A549 (cell line): ENCODE results near the gene CDS1.

Experiments used
- JUN ChIP-seq, 2 experiments: fragments of >200 bp; sonication (Bioruptor Twin); formaldehyde crosslinking; IDR thresholded peaks; 2 replicates in 1 of 2; 3 replicates in 1 of 2; pipeline ENCODE4 v1.6.1; 2016 to 2017
- KDM5A ChIP-seq: fragments of 200-600 bp; sonication (generic); IDR thresholded peaks from 2 replicates; pipeline ENCODE4 v1.6.1; 2016; ENCODE audit warnings: antibody characterized with exemption, mild to moderate bottlenecking
- MAFK ChIP-seq: fragments of 450-650 bp; IDR thresholded peaks from 2 replicates; pipeline ENCODE4 v1.6.1; 2014; ENCODE audit not compliant: partially characterized antibody
- NPAS2 ChIP-seq: fragments of 250-450 bp; sonication (Bioruptor Pico); IDR thresholded peaks from 2 replicates; pipeline ENCODE4 v1.8.0; 2022; ENCODE audit warnings: mild to moderate bottlenecking, moderate library complexity, borderline replicate concordance
- NR3C1 ChIP-seq: fragments of >200 bp; sonication (Bioruptor Twin); formaldehyde crosslinking; IDR thresholded peaks from 3 replicates; pipeline ENCODE4 v1.6.1; 2017
- POLR2A ChIP-seq: IDR thresholded peaks from 2 replicates; pipeline ENCODE4 v1.6.1; 2012; ENCODE audit warnings: mild to moderate bottlenecking, low read length
- RARB ChIP-seq: fragments of 250-450 bp; sonication (Bioruptor Pico); IDR thresholded peaks from 2 replicates; pipeline ENCODE4 v1.8.0; 2021; ENCODE audit warnings: mild to moderate bottlenecking, moderate library complexity
- RNF2 ChIP-seq: fragments of 200-600 bp; sonication (generic); IDR thresholded peaks from 2 replicates; pipeline ENCODE4 v1.6.1; 2016; ENCODE audit warnings: low read depth, mild to moderate bottlenecking, antibody characterized with exemption, moderate library complexity, borderline replicate concordance
- TF ChIP-seq, protein P1 (sequence below): fragments of >200 bp; sonication (Bioruptor Twin); formaldehyde crosslinking; IDR thresholded peaks from 3 replicates; pipeline ENCODE4 v1.5.1; 2016
- TF ChIP-seq, protein P2 (sequence below): fragments of 200-600 bp; sonication (generic); IDR thresholded peaks from 2 replicates; pipeline ENCODE4 v1.6.1; 2016; ENCODE audit warnings: antibody characterized with exemption, mild to moderate bottlenecking, moderate library complexity
- TF ChIP-seq, protein P3 (sequence below): fragments of >200 bp; sonication (Bioruptor Twin); formaldehyde crosslinking; IDR thresholded peaks from 3 replicates; pipeline ENCODE4 v1.6.1; 2016
- TF ChIP-seq, protein P4 (sequence below): IDR thresholded peaks from 2 replicates; pipeline ENCODE4 v1.6.1; 2012
- TF ChIP-seq, protein P5 (sequence below): IDR thresholded peaks from 2 replicates; pipeline ENCODE4 v1.6.1; 2012

GRCh38 chr4:84678976-84679744 lies 96.2 kb downstream of the CDS1 start:
- TF ChIP-seq, protein P1, sequence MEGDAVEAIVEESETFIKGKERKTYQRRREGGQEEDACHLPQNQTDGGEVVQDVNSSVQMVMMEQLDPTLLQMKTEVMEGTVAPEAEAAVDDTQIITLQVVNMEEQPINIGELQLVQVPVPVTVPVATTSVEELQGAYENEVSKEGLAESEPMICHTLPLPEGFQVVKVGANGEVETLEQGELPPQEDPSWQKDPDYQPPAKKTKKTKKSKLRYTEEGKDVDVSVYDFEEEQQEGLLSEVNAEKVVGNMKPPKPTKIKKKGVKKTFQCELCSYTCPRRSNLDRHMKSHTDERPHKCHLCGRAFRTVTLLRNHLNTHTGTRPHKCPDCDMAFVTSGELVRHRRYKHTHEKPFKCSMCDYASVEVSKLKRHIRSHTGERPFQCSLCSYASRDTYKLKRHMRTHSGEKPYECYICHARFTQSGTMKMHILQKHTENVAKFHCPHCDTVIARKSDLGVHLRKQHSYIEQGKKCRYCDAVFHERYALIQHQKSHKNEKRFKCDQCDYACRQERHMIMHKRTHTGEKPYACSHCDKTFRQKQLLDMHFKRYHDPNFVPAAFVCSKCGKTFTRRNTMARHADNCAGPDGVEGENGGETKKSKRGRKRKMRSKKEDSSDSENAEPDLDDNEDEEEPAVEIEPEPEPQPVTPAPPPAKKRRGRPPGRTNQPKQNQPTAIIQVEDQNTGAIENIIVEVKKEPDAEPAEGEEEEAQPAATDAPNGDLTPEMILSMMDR, result no peak
- TF ChIP-seq POLR2A, result no peak
- TF ChIP-seq NR3C1, result no peak
- no peak for TF ChIP-seq RNF2
- no peak for TF ChIP-seq KDM5A
- TF ChIP-seq JUN (IDR thresholded peaks at IDR 0.05), result no peak
- TF ChIP-seq, protein P2, sequence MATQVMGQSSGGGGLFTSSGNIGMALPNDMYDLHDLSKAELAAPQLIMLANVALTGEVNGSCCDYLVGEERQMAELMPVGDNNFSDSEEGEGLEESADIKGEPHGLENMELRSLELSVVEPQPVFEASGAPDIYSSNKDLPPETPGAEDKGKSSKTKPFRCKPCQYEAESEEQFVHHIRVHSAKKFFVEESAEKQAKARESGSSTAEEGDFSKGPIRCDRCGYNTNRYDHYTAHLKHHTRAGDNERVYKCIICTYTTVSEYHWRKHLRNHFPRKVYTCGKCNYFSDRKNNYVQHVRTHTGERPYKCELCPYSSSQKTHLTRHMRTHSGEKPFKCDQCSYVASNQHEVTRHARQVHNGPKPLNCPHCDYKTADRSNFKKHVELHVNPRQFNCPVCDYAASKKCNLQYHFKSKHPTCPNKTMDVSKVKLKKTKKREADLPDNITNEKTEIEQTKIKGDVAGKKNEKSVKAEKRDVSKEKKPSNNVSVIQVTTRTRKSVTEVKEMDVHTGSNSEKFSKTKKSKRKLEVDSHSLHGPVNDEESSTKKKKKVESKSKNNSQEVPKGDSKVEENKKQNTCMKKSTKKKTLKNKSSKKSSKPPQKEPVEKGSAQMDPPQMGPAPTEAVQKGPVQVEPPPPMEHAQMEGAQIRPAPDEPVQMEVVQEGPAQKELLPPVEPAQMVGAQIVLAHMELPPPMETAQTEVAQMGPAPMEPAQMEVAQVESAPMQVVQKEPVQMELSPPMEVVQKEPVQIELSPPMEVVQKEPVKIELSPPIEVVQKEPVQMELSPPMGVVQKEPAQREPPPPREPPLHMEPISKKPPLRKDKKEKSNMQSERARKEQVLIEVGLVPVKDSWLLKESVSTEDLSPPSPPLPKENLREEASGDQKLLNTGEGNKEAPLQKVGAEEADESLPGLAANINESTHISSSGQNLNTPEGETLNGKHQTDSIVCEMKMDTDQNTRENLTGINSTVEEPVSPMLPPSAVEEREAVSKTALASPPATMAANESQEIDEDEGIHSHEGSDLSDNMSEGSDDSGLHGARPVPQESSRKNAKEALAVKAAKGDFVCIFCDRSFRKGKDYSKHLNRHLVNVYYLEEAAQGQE, result no peak
- TF ChIP-seq, protein P3, sequence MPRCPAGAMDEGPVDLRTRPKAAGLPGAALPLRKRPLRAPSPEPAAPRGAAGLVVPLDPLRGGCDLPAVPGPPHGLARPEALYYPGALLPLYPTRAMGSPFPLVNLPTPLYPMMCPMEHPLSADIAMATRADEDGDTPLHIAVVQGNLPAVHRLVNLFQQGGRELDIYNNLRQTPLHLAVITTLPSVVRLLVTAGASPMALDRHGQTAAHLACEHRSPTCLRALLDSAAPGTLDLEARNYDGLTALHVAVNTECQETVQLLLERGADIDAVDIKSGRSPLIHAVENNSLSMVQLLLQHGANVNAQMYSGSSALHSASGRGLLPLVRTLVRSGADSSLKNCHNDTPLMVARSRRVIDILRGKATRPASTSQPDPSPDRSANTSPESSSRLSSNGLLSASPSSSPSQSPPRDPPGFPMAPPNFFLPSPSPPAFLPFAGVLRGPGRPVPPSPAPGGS, result no peak
- no peak for TF ChIP-seq RARB
- no peak for TF ChIP-seq MAFK
- TF ChIP-seq, protein P4, sequence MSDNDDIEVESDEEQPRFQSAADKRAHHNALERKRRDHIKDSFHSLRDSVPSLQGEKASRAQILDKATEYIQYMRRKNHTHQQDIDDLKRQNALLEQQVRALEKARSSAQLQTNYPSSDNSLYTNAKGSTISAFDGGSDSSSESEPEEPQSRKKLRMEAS, result no peak
- no peak for TF ChIP-seq NPAS2 (CRISPR knock-in tag)
- TF ChIP-seq, protein P5, sequence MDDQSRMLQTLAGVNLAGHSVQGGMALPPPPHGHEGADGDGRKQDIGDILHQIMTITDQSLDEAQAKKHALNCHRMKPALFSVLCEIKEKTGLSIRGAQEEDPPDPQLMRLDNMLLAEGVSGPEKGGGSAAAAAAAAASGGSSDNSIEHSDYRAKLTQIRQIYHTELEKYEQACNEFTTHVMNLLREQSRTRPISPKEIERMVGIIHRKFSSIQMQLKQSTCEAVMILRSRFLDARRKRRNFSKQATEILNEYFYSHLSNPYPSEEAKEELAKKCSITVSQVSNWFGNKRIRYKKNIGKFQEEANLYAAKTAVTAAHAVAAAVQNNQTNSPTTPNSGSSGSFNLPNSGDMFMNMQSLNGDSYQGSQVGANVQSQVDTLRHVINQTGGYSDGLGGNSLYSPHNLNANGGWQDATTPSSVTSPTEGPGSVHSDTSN, result no peak
